ENCODE data around the gene NFE2. TPM values are rescaled to one million over a fixed set of nuclear protein-coding genes. Genes with fewer than 3 reads are reported as not detected.

The NFE2 gene
- total RNA-seq, 4 donors from 2014 or later: not detected

DNA sequence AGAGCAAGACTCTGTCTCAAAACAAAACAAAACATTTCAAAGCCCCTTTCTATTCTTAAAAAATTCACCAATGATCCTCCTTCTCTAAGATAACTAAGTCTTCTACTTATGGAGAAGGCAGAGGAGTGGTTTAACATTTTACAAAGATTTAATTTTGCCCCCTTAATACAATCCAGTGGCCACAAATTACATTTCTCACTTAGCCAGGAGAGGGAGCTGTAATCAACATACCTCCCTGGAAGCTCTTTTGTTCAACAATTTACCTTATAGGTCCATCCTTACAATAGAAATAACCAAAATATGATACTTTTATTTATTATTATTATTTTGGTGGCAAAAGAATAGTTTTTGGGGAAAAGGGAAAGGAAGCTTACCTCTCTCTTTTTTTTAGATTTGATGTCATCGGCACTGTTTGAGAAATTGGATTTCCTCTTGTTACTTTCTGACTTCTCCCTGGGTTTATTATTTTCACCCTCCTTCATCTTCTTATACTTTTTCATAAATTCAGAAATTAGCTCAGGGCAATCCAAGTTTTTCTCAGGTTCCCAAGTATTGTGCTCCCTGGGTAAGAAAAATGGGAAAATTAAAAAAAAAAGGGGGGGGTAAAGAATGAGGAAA, 49.0 kb downstream of the NFE2 start:
- 88 to 93% methylated on average over 1 of the region's 1 CpG for WGBS, 2 donors
- Histone ChIP-seq H3K9me3 (no peaks in the 10 kb centered on the region), H3K27ac (no peak overlapping the region), H3K4me1 (peaks cover 0 to 12% (median 0%) of the 10 kb centered on the region in 4 donors), H3K36me3 (peaks cover 0 to 61% (median 0%) of the 10 kb centered on the region in 3 donors), H3K27me3 (no peaks in the 10 kb centered on the region), H3K4me3 (no peak overlapping the region)
- peak in 1 of 2 donors; percentile 34 for DNase-seq (ENCODE audit: low spot score in 2 of 2)
- peak in 1 of 2 donors; percentile 10 for TF ChIP-seq POLR2A (IDR thresholded peaks at IDR 0.05)
- no peak for TF ChIP-seq EP300 (IDR thresholded peaks at IDR 0.05)
- peak; percentile 45 to 64 (median 48) for TF ChIP-seq CTCF (IDR thresholded peaks at IDR 0.05)

GRCh38 chr12:54249489-54249888, 51.3 kb downstream of the NFE2 start:
- no peak overlapping the region for H3K27ac ChIP-seq
- DNase-seq (ENCODE audit: low spot score in 2 of 2): no peak
- no peaks in the 10 kb centered on the region for H3K27me3 ChIP-seq
- no peaks in the 10 kb centered on the region for H3K9me3 ChIP-seq
- peaks cover 0 to 4% (median 0%) of the 10 kb centered on the region in 4 donors for H3K4me1 ChIP-seq
- 90 to 92% methylated on average over 5 of the region's 5 CpGs for WGBS, 2 donors
- no peak overlapping the region for H3K4me3 ChIP-seq
- peaks cover 0 to 65% (median 0%) of the 10 kb centered on the region in 3 donors for H3K36me3 ChIP-seq
- TF ChIP-seq EP300 (IDR thresholded peaks at IDR 0.05): no peak
- no peak for TF ChIP-seq CTCF (IDR thresholded peaks at IDR 0.05)
- TF ChIP-seq POLR2A (IDR thresholded peaks at IDR 0.05): no peak

GRCh38 chr12:54246011-54246641, 54.7 kb downstream of the NFE2 start:
- WGBS, 2 donors: 88 to 90% methylated on average over 6 of the region's 6 CpGs
- H3K27me3 ChIP-seq: no peaks in the 10 kb centered on the region
- no peak for DNase-seq (ENCODE audit: low spot score in 2 of 2)

More at GRCh38 chr12:54246011-54246641, 54.7 kb downstream of the NFE2 start:
- no peaks in the 10 kb centered on the region for H3K9me3 ChIP-seq
- no peak for TF ChIP-seq POLR2A (IDR thresholded peaks at IDR 0.05)
- no peak for TF ChIP-seq EP300 (IDR thresholded peaks at IDR 0.05)
- TF ChIP-seq CTCF (IDR thresholded peaks at IDR 0.05): no peak
- no peak overlapping the region for H3K27ac ChIP-seq
- peaks cover 0 to 86% (median 7%) of the 10 kb centered on the region in 3 donors for H3K36me3 ChIP-seq
- H3K4me1 ChIP-seq: no peaks in the 10 kb centered on the region
- H3K4me3 ChIP-seq: no peak overlapping the region

Small RNAs within 50 kb of the gene (small RNA-seq; reads per million reads assigned to genes)
- gene MIR148B (20.3 reads per million, percentile 92 among the genes with 10 or more reads in this experiment), gene RN7SL390P (not detected), gene RN7SL744P (not detected), gene RNU6-950P (not detected)

Other genes starting within 250 kb of the NFE2 start
- 1 to 10 TPM; 2.7 to 8.1 (median 4.1) TPM for gene HOXC4, start 247.2 kb downstream of the NFE2 start, total RNA-seq
- gene SMUG1, start 112.0 kb downstream of the NFE2 start, total RNA-seq: 10 to 100 TPM; 31.5 to 55.5 (median 36.3) TPM
- gene CBX5, start 20.9 kb downstream of the NFE2 start, total RNA-seq: 10 to 100 TPM; 32.1 to 50.0 (median 42.4) TPM
- gene HNRNPA1, start 20.3 kb downstream of the NFE2 start, total RNA-seq: 100 to 1,000 TPM; 450 to 769 (median 570) TPM
- gene COPZ1, start 24.1 kb upstream of the NFE2 start, total RNA-seq: 10 to 100 TPM; 38.0 to 52.0 (median 43.6) TPM
- gene GPR84, start 63.5 kb upstream of the NFE2 start, total RNA-seq: under 1 TPM in 1 of 4 donors, not detected in 3; 0.42 TPM
- 10 to 100 TPM in 3 of 4 donors, 1 to 10 TPM in 1; 9.0 to 19.8 (median 13.5) TPM for gene ZNF385A, start 83.7 kb upstream of the NFE2 start, total RNA-seq
- 100 to 1,000 TPM in 3 of 4 donors, 10 to 100 TPM in 1; 73.6 to 145 (median 123) TPM for gene ITGA5, start 118.3 kb upstream of the NFE2 start, total RNA-seq
- gene GTSF1, start 172.6 kb upstream of the NFE2 start, total RNA-seq: 1 to 10 TPM in 1 of 4 donors, under 1 TPM in 1, not detected in 2; 0.63 to 1.5 TPM
- 10 to 100 TPM; 12.4 to 37.5 (median 16.3) TPM for gene NCKAP1L, start 196.7 kb upstream of the NFE2 start, total RNA-seq
- 10 to 100 TPM in 2 of 4 donors, 1 to 10 TPM in 2; 6.5 to 37.5 (median 8.9) TPM for gene PDE1B, start 248.6 kb upstream of the NFE2 start, total RNA-seq

Data from tibial nerve (tissue), 4 donors.